Retinal pigment epithelial cell (primary cell): ENCODE results near the gene ANKRD36B.
"Not testable (repeated sequence)": the region's sequence is repeated elsewhere in the genome, so short reads cannot be mapped to it uniquely, and the experiment has no call there.

ENCODE experiments used
- DNase-seq: peaks from one replicate; pipeline ENCODE4 v3.0.0-alpha.2; 2010; ENCODE audit warnings: low read depth
- H3K4me3 ChIP-seq: 2 replicates; pipeline ENCODE4 v1.5.1; 2011; ENCODE audit warnings: mild to moderate bottlenecking, low read length, control low read depth, moderate library complexity
- TF ChIP-seq, protein P1 (sequence below): conservative IDR thresholded peaks from 2 replicates; pipeline ENCODE4 v1.5.1; 2011; ENCODE audit warnings: low read depth, low read length, control low read depth, inconsistent platforms

The ANKRD36B gene

DNA sequence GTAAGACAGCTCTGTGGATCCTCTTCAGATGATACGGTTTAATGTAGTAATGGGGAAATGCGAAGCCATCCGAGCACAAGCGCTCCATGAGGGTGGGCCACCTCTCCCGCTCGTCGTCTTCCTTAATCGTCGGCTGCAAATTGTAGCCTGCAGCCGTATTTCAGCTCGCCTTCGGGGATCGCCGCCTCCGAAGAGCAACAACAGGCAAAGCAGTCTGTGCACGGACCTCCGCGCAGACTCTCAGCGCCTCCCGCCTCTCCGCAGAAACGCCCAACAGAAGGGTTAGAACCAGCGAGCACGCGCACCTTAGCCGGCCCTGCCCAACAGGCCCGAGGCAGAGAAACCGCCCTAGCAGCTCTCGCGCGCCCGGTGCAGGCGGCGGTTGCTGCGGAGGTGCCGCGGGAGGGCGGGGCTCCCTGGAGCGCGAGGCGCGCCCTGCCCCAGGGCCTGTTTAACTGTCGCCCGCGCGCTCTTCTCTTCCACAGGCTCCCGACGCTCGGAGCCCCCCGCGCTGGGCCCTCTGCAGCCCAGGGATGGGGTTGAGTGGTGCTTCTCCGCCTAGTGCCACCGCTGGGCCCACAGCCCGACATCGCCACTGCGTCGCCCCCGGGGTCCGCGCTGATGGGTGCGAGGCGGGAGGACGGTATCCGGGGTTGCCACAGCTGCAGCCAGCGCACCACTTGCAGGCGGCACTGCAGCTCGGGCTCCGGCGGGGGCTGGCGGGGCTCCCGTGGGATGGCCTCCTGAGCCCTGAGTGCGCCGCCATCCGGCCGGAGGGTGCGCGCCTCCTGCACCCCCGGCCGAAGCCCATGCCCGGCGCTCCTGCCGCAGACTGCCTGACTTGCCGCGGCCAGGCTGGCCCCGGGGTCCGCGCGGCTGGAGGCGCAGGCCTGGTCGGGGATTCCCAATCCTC lies at the start of gene ANKRD36B:
ANKRD36B (minus strand) TSS at position 280 of the 913 bp plus-strand sequence; CDS start at position 88, 192 bp downstream.
- peak within 1 kb of the TSS; percentile 68 for H3K4me3 ChIP-seq
- peak; percentile 28 for DNase-seq

DNA sequence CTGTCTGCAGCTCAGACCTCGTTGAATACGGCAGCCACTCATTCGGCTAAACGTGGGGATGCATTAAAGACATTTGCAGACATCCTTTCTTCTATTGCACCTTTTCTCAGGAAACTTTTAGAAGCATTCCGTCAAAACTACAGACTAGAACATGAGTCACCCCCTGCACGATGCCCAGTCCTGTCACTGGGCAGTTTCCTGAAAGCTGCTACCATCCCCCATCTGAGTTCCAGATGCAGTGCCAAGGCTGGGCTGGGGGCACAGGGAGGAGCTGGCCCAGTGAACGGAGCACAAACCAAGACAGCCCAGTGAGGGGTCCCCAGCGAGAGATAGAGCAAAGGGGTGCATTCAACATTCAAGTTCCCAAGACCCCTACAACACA lies 36.4 kb upstream of the ANKRD36B start:
- not testable (repeated sequence) for DNase-seq, H3K4me3 ChIP-seq

DNA sequence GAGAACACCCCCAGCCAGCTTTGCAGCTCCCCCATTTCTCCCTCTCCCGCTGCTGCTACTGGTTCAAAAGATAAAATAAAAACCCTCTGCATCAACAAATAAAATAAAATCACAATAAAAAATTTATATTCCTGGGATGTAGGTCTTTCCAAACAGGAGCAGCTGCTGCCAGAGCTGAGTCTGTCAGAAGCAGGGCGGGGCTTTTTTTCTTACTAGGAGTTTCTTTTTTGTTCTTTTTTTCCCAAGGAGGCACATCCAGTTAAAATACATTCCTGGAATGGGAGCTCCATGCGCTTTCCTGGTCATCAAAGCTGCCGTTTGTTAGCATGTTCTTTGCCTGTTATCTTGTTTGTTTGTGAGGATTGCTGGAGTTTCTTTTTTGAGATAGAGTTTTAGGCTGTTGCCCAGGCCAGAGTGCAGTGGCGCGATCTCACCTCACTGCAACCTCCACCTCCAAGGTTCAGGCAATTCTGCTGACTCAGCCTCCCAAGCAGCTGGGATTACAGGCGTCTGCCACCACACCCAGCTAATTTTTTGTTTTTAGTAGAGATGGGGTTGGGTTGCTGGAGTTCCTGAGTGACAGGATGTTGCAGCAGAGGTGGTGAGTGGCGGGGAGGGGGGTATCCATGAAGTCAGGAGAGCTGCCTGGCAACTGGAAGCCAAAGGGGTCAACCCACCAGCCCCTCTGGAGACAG lies 35.8 kb upstream of the ANKRD36B start:
- DNase-seq, H3K4me3 ChIP-seq: not testable (repeated sequence)

DNA sequence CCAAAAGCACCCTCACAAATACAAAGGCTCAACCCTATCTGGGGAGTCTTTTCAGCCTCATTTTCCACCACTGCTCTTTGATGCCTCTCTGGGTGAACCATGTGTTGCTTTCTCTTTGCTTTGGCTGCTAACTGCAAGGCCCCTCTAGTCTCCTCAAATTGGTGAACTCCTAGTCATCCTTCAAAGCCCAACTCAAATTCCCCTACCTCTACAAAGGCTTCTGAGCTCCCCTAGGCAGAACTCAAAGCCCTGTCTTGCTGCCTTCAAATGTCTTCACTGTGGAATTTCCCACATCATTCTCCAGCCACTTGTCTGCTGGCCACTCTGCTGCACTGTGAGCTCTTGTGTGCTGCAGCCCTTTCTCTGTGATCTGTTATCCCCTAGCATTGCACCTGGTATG lies 33.3 kb upstream of the ANKRD36B start:
- not testable (repeated sequence) for DNase-seq, H3K4me3 ChIP-seq

DNA sequence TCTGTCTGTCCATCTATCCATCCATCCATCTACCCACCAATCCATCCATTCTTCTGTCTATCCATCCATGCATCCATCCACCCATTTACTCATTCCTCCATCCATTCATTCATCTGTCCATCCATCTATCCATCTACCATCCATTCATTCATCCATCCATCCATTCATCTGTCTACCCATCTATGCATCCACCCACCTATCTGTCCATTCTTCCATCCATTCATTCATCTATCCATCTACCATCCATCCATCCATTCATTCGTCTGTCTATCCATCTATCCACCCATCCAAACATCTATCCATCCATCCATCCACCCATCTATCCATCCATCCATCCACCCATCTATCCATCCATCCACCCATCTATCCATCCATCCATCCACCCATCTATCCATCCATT lies 30.8 kb upstream of the ANKRD36B start:
- DNase-seq, H3K4me3 ChIP-seq: not testable (repeated sequence)

DNA sequence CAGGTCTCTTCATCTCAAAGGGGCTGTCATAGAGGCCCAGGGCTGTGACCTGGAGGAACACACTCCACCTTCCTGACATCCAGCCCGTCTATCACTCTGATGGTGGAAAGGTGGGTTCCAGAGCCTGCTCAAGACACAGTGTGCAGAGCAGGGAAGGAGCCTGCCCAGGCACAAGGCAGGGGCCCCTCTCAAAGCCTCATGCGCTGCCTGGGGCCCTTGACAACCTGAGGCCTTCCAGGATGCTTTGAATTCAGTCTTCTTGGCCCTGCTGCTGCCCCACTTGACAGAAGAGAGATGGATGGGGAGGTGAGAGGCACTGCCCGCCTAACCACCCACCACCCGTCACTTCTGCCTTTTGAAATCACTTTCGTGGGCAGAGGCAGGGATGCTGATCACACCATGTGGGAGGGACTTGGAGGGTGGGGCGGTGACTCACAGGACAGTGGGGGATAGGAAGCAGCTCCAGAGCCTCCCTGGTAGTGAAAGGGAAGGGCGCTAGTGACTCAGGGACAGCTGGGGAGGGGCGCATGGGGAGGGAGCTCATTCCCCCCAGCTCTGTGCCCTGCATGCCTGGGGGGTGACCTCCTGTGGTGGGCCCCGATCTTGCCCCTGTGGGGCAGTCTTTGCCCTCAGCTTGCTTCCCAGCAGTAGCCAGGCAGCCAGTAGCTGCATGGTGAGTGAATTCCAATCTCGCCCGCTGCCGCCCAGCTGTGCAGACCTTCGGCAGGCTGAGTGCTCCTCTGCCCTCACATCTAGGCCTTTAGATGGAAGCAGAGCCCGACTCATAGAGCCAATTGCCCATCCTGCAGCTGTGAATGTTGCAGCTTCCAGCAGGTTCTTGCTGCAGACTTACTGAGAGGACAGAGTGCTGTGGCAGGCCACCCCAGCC lies 29.5 kb upstream of the ANKRD36B start:
- not testable (repeated sequence) for DNase-seq, H3K4me3 ChIP-seq

DNA sequence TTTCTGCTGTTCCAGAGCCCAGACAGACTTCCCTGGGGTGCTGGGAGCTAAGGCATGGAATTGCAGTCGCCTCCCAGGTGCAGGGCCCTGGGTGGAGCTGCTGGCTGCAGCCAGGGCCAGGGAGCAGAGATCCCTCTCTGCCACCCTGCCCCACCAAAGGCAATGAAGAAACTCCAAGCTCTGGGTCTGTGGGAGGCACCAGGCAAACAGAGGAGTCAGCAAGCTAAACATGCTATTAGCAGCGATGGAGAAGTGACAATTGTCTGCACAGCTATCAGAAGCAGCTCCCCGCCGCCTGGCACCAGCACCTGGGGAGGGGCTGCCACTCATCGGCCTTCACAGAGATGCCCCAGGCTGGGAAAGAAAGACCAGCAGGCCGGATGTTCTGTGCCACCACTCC lies 28.2 kb upstream of the ANKRD36B start:
- TF ChIP-seq, protein P1, sequence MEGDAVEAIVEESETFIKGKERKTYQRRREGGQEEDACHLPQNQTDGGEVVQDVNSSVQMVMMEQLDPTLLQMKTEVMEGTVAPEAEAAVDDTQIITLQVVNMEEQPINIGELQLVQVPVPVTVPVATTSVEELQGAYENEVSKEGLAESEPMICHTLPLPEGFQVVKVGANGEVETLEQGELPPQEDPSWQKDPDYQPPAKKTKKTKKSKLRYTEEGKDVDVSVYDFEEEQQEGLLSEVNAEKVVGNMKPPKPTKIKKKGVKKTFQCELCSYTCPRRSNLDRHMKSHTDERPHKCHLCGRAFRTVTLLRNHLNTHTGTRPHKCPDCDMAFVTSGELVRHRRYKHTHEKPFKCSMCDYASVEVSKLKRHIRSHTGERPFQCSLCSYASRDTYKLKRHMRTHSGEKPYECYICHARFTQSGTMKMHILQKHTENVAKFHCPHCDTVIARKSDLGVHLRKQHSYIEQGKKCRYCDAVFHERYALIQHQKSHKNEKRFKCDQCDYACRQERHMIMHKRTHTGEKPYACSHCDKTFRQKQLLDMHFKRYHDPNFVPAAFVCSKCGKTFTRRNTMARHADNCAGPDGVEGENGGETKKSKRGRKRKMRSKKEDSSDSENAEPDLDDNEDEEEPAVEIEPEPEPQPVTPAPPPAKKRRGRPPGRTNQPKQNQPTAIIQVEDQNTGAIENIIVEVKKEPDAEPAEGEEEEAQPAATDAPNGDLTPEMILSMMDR: no peak
- no peak for DNase-seq
- H3K4me3 ChIP-seq: no peak overlapping the region

DNA sequence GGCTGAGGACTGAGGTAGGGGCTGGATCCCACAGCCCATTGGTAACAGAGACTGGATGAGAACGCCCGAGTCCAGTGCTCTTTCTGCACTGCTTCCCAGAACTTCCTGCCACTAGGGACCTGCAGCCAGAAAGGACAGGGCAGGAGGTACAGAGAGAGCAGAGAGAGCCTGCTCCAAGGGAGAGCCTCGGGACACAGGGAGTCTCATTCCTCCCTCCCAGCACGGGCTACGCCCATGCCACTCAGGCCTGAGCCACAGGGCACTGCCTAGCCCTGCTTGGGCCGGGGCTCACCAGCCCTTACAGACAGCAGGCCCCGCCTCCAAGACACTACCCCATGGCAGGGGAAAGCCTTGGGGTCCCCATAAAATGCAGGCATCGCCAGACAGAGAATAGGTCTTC lies 26.1 kb upstream of the ANKRD36B start:
- DNase-seq, H3K4me3 ChIP-seq: not testable (repeated sequence)

DNA sequence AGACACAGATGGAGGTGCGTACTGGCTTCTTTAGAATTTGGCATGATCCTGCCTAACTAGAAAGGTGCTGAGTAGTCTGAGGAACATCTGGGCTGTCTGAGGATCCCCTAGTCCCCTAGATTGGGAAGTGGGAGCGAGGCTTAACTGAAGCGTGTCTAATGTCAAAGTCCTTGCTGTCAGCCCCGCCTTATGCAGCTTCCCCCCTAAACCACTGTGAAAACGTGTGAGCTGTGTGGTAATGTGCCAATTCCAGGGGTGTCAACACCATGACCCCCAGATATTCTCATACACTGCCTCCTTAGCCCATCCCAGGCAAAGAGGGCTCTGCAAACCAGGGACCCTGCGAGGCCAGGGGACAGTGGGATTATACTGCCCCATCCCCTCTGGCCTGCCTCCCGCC lies 22.2 kb upstream of the ANKRD36B start:
- DNase-seq, H3K4me3 ChIP-seq: not testable (repeated sequence)

DNA sequence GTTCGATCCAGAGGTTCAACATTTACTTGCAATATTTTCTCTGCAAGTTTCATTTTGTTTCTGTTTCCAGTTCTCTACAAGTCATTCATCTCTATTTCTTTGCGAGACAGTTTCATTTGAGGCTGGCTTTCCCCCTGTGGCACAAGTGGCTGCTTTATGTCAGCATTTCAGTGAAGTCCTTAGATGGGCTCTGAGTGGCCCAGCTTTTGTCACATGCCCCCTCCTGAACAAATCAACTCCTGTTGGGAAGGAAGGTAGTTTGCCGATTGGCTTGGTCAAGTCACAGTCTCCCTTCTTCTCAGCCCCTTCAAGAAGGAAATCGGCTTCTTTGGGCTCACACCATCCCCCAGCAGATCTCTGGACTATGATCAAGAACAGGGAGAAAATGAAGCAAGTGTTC lies 19.1 kb upstream of the ANKRD36B start:
- not testable (repeated sequence) for DNase-seq, H3K4me3 ChIP-seq

DNA sequence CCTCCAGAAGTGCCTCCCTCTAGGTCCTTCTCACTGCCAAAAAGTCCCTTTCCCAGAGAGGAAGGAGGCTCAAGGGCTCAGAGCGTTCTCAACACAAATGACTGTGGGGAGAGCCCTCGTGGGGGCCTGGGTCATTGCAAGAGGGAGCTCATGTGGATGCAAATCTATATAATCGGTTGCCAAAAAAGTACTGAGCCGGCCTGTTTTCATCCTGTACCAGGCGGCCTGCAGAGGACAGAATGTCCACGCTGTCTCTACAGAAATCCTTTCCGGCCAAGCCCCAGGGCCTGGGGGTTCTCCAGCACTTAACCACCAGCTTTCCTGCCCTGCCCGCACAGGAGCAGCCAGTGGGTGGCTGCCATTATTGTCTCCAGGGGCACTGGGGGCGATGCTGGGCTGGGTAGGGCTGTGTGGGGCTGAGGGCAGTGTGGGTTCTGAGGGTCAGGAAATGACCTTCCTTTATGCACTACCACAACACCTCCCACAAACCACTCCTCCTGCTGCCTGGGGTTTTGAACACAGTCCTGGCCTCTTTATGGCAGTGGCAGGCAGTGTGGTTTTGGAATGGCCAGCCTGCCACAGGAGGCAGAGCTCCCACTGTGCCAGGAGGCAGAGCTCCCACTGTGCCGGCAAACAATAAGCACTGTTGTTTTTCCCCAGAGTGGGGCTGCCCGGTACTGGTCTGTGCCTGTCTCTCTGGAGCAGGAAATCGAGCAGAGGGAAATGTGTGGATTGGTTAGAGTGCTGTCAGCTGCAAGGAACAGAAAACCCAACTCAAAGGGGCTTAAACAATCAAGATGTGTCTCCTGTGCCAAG lies 16.1 kb upstream of the ANKRD36B start:
- DNase-seq: not testable (repeated sequence)

DNA sequence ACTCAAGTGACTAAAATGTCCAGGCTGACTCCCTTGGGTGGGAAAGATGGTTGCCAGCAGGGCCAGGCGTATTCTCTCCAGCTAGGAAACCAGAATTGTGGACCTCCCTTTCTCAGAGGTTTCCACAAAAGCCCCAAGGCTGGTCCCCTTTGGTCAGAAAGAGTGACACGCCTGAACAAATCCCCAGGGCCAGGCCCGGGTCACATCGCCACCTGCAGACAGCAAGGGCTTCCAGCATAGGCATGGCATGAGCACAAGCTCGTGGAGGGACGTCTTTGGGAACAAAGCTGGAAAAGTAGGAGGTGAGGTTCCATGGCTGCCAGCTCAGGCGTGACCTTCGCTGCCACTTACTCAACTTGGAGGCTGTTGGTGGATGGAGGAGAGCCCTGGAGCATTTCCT lies 15.4 kb upstream of the ANKRD36B start:
- not testable (repeated sequence) for DNase-seq, H3K4me3 ChIP-seq

More for the DNA sequence above, 16.1 kb upstream of the ANKRD36B start:
- not testable (repeated sequence) for H3K4me3 ChIP-seq

DNA sequence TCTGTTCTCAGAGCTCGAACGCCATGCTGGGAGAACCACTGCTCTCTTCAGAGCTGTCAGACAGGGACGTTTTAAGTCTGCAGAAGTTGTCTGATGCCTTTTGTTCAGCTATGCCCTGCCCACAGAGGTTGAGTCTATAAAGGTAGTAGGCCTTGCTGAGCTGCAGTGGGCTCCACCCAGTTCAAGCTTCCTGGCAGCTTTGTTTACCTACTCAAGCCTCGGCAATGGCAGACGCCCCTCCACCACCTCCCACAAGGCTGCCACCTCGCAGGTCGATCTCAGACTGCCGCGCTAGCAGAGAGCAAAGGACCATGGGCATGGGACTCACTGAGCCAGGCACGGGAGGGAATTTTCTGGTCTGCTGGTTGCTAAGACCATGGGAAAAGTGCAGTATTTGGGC lies 11.9 kb upstream of the ANKRD36B start:
- DNase-seq: not testable (repeated sequence)

DNA sequence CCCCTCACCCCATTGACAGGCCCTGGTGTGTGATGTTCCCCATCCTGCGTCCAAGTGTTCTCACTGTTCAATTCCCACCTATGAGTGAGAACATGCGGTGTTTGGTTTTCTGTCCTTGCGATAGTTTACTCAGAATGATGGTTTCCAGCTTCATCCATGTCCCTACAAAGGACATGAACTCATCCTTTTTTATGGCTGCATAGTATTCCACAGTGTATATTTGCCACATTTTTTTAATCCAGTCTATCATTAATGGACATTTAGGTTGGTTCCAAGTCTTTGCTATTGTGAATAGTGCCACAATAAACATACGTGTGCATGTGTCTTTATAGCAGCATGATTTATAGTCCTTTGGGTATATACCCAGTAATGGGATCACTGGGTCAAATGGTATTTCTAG lies 6.5 kb upstream of the ANKRD36B start:
- H3K4me3 ChIP-seq, DNase-seq: not testable (repeated sequence)

More for the DNA sequence above, 11.9 kb upstream of the ANKRD36B start:
- not testable (repeated sequence) for H3K4me3 ChIP-seq

DNA sequence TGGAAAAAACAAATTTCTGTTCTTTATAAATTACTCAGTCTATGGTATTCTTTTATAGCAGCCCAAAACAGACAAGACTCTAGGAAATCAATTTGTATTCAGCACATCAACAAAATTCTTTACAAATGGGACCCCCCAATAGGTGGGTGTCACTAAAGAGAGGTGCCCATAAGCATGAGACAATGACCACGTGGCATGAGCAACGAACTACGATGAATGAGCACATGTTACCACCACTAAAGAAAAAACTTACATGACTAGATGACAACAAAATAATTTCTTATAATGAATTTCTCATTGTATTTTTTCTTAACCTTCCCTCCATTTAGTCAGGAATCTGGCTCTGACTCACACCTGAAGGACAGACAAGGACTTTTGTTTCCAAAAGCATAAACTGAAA lies 3.8 kb upstream of the ANKRD36B start:
- not testable (repeated sequence) for DNase-seq

More for the DNA sequence above, 3.8 kb upstream of the ANKRD36B start:
- not testable (repeated sequence) for H3K4me3 ChIP-seq
